WI38 (cell line): ENCODE measurements around the gene FAM124B.
A peak's percentile ranks its signal among the peaks of the same experiment; 100 is the strongest.

ENCODE experiments used
- H3K4me3 ChIP-seq: 2 replicates; pipeline ENCODE4 v1.5.1; 2011; ENCODE audit warnings: low read depth, mild to moderate bottlenecking, control low read depth, low read length
- CTCF ChIP-seq: IDR thresholded peaks from 2 replicates; pipeline ENCODE4 v1.5.1; 2012; ENCODE audit warnings: low read depth, mild to moderate bottlenecking, control low read depth, low read length

Gene FAM124B

GRCh38 chr2:224379986-224380385, 21.9 kb downstream of the FAM124B start:
- no peak for TF ChIP-seq CTCF
- no peak overlapping the region for H3K4me3 ChIP-seq

GRCh38 chr2:224379172-224379571, 22.7 kb downstream of the FAM124B start:
- no peak for TF ChIP-seq CTCF
- H3K4me3 ChIP-seq, result no peak overlapping the region

GRCh38 chr2:224378701-224379097, 23.2 kb downstream of the FAM124B start:
- TF ChIP-seq CTCF, result no peak
- no peak overlapping the region for H3K4me3 ChIP-seq

GRCh38 chr2:224377751-224378700, 23.9 kb downstream of the FAM124B start:
- no peak overlapping the region for H3K4me3 ChIP-seq
- no peak for TF ChIP-seq CTCF

GRCh38 chr2:224372641-224373040, 29.3 kb downstream of the FAM124B start:
- TF ChIP-seq CTCF, result no peak
- no peak overlapping the region for H3K4me3 ChIP-seq

GRCh38 chr2:224369028-224369632, 32.8 kb downstream of the FAM124B start:
- no peak overlapping the region for H3K4me3 ChIP-seq
- TF ChIP-seq CTCF, result peak; percentile 9; the same call in 1 of the 2 replicates

- no peak overlapping the region for H3K4me3 ChIP-seq
- no peak for TF ChIP-seq CTCF
These were observed 35.6 kb downstream of the FAM124B start for GRCh38 chr2:224366267-224366844.
